Right renal pelvis (tissue), 4 donors: ENCODE measurements around the gene SDCBP2. TPM values are rescaled to one million over a fixed set of nuclear protein-coding genes. Genes with fewer than 3 reads are reported as not detected.

Source experiments
- DNase-seq, 4 donors: peaks; one replicate each; pipeline ENCODE4 v3.0.0-alpha.2; 2013; ENCODE audit warnings: low read depth in 4 of 4, low spot score in 3 of 4, missing footprints in 1 of 4
- polyA plus RNA-seq, 4 donors: library from polyadenylated mRNA; unstranded; fragments of 120-200 nt; gene quantifications; one replicate each; pipeline ENCODE4 v1.2.1, GENCODE V29; 2013; ENCODE audit not compliant: insufficient read length in 4 of 4

The SDCBP2 gene
- polyA plus RNA-seq, 4 donors: 1.7 to 3.8 (median 2.4) TPM

DNA sequence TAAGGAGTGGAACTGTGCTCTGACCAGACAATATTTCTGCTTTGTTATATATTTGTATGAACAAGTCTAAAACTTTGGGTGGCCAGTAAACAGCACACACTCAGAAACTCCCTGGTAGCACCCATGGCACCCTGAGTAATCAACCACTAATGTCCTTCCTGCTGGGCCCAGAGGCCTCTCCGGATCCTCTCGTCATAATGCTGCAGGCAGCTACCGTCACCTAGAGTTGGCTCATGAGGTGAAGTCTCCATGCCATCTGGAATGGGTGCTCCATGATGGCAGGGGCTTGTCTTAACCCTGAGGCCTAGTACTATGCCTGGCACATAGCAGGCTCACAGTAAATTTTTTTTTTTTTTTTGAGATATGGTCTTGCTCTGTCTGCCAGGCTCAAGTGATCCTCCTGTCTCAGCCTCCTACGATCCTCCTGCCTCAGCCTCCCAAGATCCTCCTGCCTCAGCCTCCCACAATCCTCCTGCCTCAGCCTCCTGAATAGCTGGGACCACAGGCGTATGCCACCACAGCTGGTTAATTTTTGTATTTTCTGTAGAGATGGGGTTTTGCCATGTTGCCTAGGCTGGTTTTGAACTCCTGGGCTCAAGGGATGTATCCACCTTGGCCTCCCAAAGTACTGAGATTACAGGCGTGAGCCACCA lies 3.0 kb upstream of the SDCBP2 start:
- DNase-seq: no peak

- no peak for DNase-seq
Observed at GRCh38 chr20:1331101-1331500, 2.2 kb upstream of the SDCBP2 start.

GRCh38 chr20:1330075-1330830 lies 1.3 kb upstream of the SDCBP2 start:
- no peak for DNase-seq

DNA sequence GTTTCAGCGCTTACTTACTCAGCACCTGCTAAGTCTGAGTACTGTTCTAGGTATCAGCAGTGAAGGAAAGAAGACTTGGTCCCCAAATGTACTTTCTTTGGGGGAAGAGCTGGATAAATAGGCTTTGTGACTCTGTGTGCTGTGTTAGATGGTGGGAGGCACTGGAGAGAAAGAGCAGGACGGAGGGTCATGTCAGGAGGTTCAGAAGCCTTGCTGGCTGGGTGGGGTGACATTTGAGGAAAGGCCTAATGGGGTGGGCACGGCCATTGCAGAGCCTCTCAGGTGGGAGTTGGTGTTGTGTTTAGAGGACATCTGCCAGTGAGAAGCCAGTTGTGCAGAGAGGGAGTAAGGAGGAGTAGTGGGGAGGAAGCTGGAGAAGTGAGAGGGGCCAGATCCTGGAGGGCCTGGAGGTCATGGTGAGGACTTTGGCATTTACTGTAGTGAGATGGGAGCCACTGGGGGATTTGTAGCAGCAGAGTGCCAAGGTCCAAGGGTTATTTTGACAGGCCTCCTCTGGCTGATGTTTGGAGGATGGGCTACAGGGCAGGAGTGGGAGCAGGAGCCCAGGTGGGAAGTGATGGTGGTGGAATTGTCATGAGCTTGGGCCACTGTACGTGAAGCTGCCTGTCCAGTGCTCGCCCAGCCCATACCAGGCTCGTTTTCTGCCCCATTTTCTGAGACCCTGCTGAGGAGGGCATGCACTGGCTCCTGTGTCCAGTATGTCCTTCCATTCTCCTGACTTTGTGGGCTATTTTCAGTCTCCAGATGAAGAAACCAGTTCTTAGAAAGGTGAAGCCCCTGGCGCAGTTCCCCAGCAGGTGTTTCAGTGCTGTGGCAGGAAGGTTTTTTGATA lies 886 bp downstream of the SDCBP2 start:
- DNase-seq: no peak

DNA sequence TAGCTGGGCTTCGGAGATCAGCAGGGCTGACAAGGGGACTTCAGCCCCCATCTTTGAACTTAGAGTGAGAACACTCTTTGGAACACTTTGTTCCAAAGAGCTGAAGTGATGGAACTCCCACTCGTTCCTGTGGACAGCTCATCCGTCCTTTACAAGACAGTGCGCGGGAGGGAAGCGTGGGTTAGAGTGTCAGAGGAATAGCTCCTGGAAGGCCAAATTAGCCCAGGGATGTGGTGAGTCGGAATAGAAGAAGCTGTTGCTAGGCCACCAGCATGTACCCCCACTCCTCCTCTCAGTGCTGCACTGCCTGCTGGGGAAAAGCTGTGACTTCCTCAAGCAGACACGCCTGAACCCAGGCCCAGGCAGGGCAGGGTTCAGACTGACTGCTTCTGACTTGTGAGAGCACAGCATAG lies 1.7 kb downstream of the SDCBP2 start:
- DNase-seq: no peak

GRCh38 chr20:1326031-1326930 lies 2.7 kb downstream of the SDCBP2 start:
- no peak for DNase-seq

DNA sequence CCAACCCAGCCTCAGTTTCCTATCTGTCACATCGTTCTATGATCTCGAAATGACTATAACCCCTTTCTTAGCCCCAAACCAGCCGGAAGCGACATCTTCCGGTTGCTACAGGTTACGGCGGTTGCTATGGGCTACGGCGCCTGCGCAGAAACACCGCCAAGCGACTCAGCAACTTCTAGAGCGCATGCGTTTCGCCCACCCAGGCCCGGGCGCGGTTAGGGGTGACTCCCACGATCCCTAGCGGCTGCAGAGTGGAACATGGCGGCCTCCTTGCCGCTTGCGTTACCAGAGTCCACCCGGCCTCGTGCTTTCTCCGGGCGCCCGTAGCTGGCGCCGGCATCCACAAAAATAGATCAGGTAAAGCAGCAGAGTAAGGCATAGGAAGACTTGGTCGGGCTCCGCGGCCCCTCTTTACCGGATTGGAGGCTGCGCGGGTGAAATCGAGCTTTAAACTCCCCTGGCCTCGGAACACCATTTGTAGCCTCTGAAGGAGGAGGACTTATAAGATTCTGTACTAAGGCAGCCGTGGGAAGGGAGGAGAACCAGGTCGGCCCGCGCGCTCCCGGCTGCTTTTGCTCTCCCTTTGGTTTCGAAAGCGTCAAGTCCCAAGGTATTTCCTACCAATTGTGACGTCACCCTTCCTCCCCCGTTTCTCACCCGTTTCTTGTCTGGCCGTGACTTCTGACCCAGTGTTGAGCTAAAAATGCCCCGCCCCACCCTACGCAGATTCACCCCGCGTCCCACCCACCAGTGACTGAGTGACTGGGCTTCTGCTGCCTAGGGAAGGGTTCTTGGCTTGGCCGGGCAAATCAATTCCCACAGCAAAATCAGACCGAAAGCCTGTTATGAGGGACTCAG lies 3.5 kb downstream of the SDCBP2 start:
- peak; percentile 89 to 92 (median 90) for DNase-seq

GRCh38 chr20:1324598-1325172 lies 4.3 kb downstream of the SDCBP2 start:
- DNase-seq: no peak

GRCh38 chr20:1323830-1324597 lies 4.9 kb downstream of the SDCBP2 start:
- no peak for DNase-seq

DNA sequence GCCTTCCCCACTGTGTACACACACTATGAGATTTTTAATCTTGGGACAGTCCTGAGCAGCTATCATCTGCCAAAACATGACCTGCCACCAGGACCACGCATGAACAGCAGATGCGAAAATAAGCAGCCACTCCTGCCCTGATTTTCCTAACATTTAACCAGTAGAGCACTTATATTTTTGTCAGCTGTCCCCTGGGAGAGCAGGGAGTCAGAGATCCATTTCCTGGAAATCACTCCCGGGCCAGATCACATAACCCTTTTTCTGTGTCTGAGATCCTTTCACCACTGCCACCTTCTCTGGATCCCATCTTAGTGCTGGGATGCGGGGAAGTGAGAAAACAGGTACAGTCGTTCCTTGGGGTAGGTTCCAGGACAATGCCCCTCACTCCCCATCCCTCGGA lies 5.7 kb downstream of the SDCBP2 start:
- DNase-seq: no peak

GRCh38 chr20:1322511-1323245 lies 6.3 kb downstream of the SDCBP2 start:
- no peak for DNase-seq

GRCh38 chr20:1321654-1321939 lies 7.3 kb downstream of the SDCBP2 start:
- DNase-seq: no peak

DNA sequence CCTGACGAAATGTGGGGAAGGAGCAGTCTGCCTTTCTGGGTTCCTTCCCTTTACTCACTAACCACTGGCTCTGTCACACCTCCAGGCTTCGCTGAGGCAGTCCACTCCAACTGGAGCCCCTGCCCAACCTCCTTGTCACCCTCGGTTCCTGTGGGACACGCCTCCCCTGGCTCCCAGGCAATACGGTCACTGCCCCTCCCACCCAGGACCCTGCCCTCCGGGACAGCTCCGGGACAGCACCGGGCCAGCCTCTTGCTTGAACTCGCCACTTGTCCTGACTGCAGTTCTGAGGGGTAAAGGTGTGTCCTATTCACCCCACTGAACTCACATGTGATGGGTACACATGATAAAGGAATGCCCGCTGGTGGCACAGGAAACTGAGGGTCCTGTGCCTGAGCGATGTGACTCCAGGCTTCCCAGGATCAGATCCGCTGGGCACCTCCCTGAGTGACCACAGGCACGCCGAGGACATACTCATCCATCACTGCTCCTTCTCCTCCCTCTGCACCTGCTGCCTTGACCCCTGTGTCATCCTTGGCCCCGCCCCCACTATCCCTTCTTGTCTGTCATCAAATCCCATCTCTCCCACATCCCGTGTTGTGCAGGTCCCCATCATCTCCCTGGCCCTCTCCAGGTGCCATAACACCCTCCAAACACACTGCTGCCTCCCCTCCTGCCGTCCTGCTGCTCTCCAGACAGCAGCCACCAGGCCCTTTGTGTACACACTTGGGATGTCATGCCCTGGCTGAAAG lies 7.9 kb downstream of the SDCBP2 start:
- no peak for DNase-seq

DNA sequence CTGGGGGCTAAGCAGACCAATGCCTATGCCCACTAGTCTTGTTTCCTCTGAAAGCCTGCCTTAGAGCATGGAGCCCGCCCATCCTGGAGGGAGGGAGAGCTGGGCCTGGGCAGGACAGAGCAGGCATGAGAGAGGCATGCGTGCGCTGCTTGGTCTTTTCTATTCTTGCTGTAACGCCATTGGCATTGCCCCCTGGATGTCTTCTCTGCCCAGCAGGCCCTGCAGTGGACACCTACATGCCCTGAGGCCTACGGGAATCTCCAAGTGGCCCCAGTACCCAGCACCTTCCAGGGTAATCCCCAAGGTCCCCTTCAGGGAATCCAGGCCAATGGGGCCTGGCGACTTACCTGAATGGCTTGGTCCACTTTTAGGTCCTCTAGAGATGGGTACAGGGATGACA lies 8.9 kb downstream of the SDCBP2 start:
- no peak for DNase-seq

DNA sequence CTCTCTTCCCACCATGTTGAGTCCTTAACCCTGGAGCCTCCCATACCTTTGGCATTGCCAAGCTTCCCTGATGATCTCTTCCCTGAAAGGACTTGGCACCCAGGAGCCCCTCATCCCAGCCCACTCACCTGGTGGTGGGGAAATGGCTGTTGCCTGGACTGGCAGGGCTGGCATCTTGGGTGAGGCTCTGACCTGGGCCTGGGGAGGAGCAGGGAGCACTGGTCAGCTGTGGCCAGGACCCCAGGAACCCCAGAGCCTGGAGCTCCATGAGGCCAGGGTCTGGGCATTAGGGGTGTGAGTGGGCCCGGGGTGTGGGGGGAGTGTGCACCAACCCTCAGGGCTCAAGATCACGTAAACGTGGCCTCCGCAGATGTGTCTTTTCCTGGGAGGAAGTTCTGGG lies 9.5 kb downstream of the SDCBP2 start:
- DNase-seq: no peak

DNA sequence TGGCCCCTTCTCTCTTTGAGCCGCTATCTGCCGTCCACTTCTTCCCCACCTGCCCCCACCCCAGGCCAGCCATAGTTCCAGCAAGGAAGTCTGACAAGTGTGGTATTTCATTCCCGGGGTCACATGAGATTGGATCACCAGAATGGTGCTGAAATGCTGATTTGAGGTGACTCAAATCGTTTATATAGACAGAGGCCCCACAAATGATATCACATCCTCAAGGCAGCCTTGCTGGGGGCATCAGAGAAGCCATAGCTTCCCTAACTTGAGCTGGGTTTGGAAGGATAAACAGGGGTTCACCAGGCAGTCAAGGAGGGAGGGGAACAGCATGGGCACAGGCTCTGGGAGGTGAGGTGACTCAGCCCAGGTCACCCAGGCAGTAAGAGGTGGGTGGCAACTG lies 9.9 kb downstream of the SDCBP2 start:
- no peak for DNase-seq

GRCh38 chr20:1317545-1318255 lies 11.2 kb downstream of the SDCBP2 start:
- DNase-seq: no peak
